Measurements from ENCODE around the gene XRCC3.

The XRCC3 gene

GRCh38 chr14:103662591-103662990, 52.7 kb downstream of the XRCC3 start:
- H3K9me3 ChIP-seq (ENCODE audit: low read length) = no peaks in the 10 kb centered on the region
- H3K9me2 ChIP-seq (ENCODE audit: low read depth, low read length) = no peaks in the 10 kb centered on the region
- no peak overlapping the region for H3K9ac ChIP-seq (ENCODE audit: low read length)
- H3K79me2 ChIP-seq (ENCODE audit: insufficient read depth, low read length) = no peaks in the 10 kb centered on the region
- TF ChIP-seq CTCF (IDR thresholded peaks at IDR 0.05; ENCODE audit: low read length) (no peak), EZH2 (IDR thresholded peaks at IDR 0.05; ENCODE audit: borderline replicate concordance, low read length) (no peak)
- H3K27me3 ChIP-seq (ENCODE audit: insufficient read depth, low read length) = no peaks in the 10 kb centered on the region
- H3K4me3 ChIP-seq (ENCODE audit: low read depth, low read length, poor library complexity, severe bottlenecking) = no peak overlapping the region
- H3F3A ChIP-seq (ENCODE audit: insufficient read depth, low read length) = no peaks in the 10 kb centered on the region
- no peak overlapping the region for H3K4me2 ChIP-seq (ENCODE audit: low read length)
- H2AFZ ChIP-seq (ENCODE audit: low read length) = no peak overlapping the region
- H3K4me1 ChIP-seq (ENCODE audit: insufficient read depth, low read length, severe bottlenecking) = no peaks in the 10 kb centered on the region
- no peak overlapping the region for H3K27ac ChIP-seq (ENCODE audit: low read depth, low read length, poor library complexity, severe bottlenecking)
- no peaks in the 10 kb centered on the region for H4K20me1 ChIP-seq (ENCODE audit: insufficient read depth, low read length)
- H3K36me3 ChIP-seq (ENCODE audit: insufficient read depth, low read length) = peaks cover 83% of the 10 kb centered on the region

GRCh38 chr14:103662029-103662428, 53.2 kb downstream of the XRCC3 start:
- no peaks in the 10 kb centered on the region for H3K9me2 ChIP-seq (ENCODE audit: low read depth, low read length)
- TF ChIP-seq CTCF (IDR thresholded peaks at IDR 0.05; ENCODE audit: low read length) (no peak), EZH2 (IDR thresholded peaks at IDR 0.05; ENCODE audit: borderline replicate concordance, low read length) (no peak)
- no peaks in the 10 kb centered on the region for H4K20me1 ChIP-seq (ENCODE audit: insufficient read depth, low read length)
- H3F3A ChIP-seq (ENCODE audit: insufficient read depth, low read length) = no peaks in the 10 kb centered on the region
- H3K36me3 ChIP-seq (ENCODE audit: insufficient read depth, low read length) = peaks cover 85% of the 10 kb centered on the region
- H3K79me2 ChIP-seq (ENCODE audit: insufficient read depth, low read length) = no peaks in the 10 kb centered on the region
- H3K9me3 ChIP-seq (ENCODE audit: low read length) = no peaks in the 10 kb centered on the region
- H3K4me2 ChIP-seq (ENCODE audit: low read length) = no peak overlapping the region
- no peak overlapping the region for H3K4me3 ChIP-seq (ENCODE audit: low read depth, low read length, poor library complexity, severe bottlenecking)
- H2AFZ ChIP-seq (ENCODE audit: low read length) = no peak overlapping the region
- H3K27me3 ChIP-seq (ENCODE audit: insufficient read depth, low read length) = no peaks in the 10 kb centered on the region
- no peak overlapping the region for H3K27ac ChIP-seq (ENCODE audit: low read depth, low read length, poor library complexity, severe bottlenecking)
- H3K9ac ChIP-seq (ENCODE audit: low read length) = no peak overlapping the region
- H3K4me1 ChIP-seq (ENCODE audit: insufficient read depth, low read length, severe bottlenecking) = no peaks in the 10 kb centered on the region

- Histone ChIP-seq H3K4me3 (ENCODE audit: low read depth, low read length, poor library complexity, severe bottlenecking) (no peak overlapping the region), H3K79me2 (ENCODE audit: insufficient read depth, low read length) (no peaks in the 10 kb centered on the region), H2AFZ (ENCODE audit: low read length) (no peak overlapping the region), H3K27me3 (ENCODE audit: insufficient read depth, low read length) (no peaks in the 10 kb centered on the region), H4K20me1 (ENCODE audit: insufficient read depth, low read length) (no peaks in the 10 kb centered on the region), H3K4me2 (ENCODE audit: low read length) (no peak overlapping the region), H3K36me3 (ENCODE audit: insufficient read depth, low read length) (peaks cover 85% of the 10 kb centered on the region), H3F3A (ENCODE audit: insufficient read depth, low read length) (no peaks in the 10 kb centered on the region), H3K9me2 (ENCODE audit: low read depth, low read length) (no peaks in the 10 kb centered on the region), H3K9ac (ENCODE audit: low read length) (no peak overlapping the region), H3K4me1 (ENCODE audit: insufficient read depth, low read length, severe bottlenecking) (no peaks in the 10 kb centered on the region), H3K27ac (ENCODE audit: low read depth, low read length, poor library complexity, severe bottlenecking) (no peak overlapping the region), H3K9me3 (ENCODE audit: low read length) (no peaks in the 10 kb centered on the region)
- no peak for TF ChIP-seq EZH2 (IDR thresholded peaks at IDR 0.05; ENCODE audit: borderline replicate concordance, low read length)
- TF ChIP-seq CTCF (IDR thresholded peaks at IDR 0.05; ENCODE audit: low read length) = no peak
These were observed 55.6 kb downstream of the XRCC3 start for GRCh38 chr14:103659631-103660030.
